ENCODE data around the gene PHACTR1.
"Not testable (repeated sequence)": the region's sequence is repeated elsewhere in the genome, so short reads cannot be mapped to it uniquely, and the experiment has no call there.

The PHACTR1 gene

DNA sequence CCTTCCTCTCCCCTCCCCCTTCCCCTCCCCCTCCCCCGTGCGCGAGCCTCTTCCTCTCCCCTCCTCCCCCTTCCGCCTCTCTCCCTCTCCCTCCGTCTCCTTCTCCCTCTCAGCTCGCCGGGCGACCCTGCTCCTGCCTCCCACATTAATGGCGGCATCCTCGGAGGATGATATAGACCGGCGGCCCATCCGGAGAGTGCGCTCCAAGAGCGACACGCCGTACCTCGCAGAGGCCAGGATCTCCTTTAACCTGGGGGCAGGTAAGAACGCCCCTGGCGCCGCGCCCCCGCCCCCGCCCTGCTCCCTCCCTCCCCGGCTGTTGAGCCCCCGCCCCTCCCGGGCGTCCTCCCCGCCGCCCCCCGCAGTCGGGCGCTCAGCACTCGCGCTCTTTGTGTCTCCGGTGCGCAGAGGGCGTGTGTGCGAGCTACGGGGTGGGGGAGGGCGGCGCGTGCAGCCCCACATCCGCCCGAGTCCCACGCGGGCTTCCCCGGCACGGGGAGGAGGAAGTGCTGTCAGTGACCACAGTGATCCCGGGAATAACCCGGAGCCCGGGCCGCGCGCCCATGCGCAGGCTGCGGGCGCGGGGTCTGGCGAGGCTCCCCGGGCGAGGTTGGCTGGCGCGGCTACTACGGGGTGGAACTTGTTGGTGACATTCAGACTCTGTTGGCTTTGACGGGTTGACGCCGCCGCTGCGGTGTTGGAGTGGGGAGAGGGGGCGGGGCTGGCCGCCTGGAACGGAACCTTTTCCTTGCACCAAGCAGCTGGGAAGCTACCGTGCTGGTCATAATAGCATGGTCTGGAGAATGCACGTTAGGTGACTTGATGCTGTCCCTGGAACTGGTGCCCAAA is 33.2 kb downstream of the PHACTR1 start:
- peak; percentile 48 for DNase-seq

DNA sequence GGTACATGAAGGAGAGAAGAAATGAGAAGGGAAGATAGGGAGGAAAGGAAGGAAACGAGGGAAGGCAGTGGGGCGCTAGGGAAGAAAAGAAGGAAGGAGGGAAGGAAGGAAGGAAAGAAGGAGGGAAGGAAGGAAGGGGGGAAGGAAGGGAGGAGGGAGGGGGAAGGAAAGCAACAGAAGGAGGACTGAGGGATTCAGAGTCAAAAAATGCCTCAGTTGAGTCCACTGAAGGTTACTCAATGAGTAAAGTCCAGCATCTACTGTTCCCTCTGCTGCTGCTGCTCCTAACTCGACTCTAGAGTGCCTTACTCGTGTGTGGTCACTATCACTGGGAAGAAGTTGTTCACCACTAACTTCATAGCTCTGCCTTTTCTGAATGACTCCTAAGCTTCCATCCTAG is 33.8 kb downstream of the PHACTR1 start:
- no peak for DNase-seq

DNA sequence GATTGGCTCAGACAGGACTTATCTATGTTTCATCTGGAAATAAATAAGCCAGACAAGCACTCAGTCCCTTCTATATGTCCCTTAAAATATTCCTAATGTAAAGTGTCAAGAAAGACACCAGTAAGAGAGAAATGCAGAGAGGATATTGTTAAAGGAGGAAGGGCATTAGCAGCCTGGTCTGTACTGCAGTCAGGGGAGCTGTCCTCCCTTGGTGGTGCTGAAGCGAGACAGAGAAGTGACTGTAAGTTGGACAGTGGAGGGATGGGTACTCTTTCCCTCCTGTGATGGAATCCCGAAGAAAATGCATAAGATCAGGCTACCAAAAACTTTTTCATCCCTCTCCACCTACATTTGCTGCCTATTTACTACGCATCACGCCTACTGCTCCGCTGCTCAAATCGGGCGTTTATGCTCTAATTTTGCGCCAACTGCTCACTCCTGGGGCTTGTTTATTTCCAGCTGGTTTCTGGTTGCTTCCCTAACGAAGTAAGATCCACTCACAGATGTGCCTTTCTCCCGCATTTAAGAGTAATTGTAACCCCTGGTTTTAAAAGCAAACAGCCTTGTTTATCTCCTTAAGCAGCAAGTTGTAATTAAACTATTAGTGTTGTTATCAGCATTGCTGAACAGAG is 35.2 kb downstream of the PHACTR1 start:
- no peak for DNase-seq

DNA sequence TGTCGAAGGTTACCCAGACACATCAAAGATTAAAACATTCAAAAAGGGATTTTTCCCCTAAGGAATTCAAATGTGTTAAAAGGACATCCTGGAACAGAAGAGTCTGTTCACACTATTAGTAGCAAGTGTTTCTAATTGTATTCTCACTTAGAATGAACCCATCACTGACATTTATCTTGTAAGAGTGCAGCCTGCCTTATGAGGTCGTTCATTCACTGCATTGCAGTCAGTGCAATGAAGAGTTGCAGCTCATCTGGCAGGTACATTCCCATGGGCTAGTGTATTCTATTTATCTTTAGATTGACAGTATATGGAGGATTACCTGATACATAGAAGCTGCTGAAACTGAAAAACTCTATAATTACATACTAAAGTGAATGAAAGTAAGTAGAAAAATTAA is 36.5 kb downstream of the PHACTR1 start:
- DNase-seq: no peak

DNA sequence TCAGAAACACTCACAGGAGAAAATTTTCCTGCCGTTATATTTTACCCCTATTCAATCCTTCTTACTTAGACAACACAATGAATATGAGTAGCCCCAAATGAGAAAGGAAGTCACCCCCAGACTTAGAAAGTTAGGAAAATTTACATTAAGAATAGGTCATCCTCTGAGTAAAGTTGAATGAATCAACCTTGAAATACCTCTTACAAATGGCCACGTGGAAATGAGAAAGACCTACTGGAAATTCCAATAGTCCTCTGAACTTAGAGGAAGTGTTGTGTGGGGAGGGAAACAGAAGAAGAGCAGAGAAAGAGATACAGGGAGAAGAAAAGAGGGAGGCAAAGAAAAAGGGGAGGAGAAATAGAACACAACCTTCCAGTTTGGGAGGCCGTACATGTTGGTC is 43.7 kb downstream of the PHACTR1 start:
- DNase-seq: no peak

DNA sequence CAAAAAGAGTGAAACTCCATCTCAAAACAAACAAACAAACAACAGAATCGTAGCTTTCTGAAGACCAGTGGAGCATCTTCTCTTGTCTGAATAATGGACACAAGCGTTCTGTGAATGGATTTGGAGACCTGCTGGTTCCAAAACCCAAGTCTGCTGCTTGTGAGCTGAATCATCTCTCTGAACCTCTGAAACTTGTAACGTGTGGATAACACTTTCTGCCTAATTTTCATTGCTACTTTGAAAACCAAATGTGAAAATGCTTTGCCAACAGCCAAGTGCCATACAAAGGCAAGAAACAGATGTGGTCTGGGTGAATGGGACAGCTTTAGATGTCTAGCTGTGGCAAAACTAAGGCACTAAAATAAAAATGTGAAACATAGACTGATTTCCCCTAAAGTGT is 44.3 kb downstream of the PHACTR1 start:
- DNase-seq: no peak

DNA sequence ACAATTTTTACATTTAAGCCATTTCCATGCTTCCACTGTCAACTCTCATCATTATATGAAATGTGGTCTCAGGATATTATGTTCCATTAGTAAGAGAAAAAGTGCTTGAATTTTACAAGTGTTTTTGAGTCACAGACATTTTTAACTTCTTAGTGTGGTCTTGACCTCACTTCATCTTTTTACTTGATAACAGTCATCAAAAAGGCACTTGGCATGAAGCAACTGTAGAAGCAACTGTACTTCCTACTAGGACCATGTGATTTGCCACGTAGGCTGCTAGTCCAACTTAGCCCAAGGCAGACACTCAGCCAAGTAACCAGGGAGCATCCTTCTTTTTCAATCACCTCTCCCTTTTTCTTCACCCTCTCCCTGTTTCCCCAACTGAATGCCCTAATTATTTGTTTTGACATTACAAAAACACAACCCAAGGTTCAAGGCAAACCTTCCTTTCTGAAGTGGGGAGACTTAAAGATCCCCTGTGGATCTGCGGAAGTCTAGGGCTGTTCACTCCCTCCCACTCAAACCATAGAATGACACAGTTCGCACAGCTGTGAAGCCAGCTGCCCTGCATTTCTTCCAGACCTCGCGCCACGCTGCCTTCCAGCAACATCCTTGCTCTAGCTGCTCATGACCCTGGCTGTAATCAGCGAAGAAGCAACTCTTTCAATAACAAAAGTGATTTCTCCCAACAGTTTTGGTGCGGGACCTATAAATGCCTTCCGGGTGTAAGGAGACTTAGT is 45.0 kb downstream of the PHACTR1 start:
- DNase-seq: no peak

DNA sequence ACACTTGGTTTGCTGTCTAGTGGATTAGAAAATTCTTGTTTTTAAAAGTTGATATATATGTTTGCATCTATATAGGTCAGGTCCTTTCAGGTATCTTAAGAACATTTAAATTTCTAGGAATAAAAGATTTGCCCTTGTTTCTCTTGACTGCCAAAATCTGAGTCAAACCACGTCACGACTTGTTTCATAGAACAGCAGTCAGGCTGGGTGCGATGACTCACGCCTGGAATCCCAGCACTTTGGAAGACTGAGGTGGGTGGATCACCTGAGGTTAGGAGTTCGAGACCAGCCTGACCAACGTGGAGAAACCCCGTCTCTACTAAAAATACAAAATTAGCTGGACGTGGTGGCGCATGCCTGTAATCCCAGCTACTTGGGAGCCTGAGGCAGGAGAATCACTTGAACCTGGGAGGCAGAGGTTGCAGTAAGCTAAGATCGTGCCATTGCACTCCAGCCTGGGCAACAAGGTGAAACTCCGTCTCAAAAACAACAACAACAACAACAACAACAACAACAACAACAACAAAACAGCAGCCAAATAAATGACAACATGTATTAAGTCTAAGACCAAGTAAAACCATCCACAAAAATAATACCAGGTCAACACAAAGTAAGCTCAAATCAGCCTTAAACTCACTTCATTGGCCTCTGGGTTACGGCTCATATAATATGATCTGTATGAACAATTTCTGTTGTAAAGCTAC is 46.3 kb downstream of the PHACTR1 start:
- DNase-seq: not testable (repeated sequence)

DNA sequence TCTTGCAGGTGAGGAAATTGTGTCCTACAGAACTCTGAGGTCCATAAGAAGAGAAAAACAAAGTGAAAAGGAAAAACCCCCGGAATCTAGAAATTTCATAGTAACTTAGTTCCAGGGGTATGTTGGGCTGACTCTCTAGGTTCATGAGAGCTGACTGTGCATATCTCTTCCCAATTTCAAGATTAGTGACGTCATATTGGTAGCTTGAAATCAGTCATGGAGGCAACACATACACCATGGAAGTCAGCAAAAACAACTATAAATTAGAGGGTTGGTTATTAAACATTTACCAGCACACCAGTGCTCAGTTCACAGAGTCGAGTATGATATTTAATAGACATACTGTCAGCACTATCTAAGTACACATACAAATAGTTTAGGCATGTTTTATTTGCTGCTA is 49.8 kb downstream of the PHACTR1 start:
- DNase-seq: no peak

DNA sequence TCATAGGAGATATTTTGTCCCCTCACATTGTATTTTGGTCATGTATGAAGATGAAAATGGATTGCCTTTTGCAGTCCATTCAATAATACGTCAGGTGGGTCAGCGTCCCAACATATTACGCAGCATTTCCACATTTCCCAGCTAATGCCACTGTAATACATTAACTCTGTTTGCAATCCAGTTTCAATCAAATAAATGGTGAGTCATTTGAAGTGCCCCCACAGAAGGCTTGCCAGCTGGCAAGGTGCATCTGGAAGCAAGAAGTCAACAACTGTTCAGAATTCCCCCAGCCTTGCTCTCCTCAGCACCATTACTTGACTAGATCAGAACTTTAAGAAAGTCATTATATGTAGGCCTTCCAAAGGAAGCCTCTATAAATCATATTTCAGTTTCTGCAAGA is 50.4 kb downstream of the PHACTR1 start:
- no peak for DNase-seq

DNA sequence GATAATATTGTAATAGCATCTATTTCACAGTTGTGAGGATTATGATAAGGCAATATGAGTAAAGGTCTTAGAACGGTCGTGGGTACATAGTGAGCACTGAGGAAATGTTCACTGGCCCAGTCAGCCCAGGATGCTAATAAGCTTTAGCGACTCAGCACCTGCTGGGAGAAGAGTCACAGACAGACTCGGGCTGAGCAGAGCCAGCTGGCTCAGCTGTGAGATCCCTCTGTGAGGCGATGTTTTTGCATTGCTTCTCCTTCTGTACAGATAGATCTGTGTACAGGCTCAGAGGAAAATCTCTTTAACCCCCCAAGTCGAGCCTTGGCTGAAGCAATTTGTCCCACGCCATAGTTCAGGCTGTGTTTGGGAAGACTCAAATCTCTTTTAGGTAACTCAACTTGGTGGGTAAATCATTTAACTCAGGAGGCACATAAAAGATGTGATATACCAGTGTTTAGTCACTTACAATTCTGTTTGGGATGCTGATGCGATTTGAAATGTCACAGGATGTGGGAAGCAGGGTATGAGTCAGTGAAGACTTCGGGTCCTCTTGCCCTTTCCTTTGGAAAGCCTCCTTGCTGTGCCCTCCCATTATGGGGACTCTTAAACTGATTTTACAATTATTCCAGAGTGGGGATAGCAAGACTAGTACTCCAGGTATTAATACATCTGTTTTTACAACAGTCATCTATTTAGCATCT is 53.1 kb downstream of the PHACTR1 start:
- no peak for DNase-seq

DNA sequence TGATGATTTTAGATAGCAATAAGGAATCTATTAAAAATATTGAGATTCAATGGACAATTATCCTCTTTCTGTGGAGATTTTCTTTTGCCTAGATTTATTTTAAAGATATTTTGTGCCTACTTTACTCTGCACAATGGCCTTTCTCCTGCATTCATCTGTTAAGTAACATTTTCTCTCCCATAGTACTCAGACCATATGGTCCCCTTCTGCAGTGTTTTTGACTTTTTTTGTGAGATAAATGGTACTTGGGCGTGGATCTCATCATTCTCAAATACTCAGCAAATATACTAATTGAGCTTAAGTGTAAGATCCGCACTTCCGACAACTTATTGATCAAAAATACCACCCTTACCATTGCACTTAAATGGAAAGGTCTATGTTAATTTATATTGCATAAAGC is 55.8 kb downstream of the PHACTR1 start:
- DNase-seq: no peak

DNA sequence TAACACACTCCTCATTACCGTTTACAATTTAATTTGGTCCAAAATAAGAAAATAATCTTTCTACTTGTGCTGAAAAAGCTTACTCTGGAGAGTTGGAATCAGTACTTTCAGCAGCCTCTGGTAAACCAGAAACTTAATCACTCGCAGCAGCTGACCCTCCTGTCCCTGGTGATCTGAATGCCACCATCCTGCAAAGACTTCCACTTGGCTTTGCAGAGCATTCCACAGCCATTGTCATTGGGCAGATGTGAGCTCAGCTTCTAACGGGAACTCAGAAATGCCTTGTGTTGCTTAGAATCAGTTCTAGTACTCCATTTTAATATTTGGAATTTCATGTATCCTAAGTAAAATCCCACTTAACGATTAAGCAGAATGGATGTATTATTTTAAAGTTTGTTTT is 59.7 kb downstream of the PHACTR1 start:
- no peak for DNase-seq

DNA sequence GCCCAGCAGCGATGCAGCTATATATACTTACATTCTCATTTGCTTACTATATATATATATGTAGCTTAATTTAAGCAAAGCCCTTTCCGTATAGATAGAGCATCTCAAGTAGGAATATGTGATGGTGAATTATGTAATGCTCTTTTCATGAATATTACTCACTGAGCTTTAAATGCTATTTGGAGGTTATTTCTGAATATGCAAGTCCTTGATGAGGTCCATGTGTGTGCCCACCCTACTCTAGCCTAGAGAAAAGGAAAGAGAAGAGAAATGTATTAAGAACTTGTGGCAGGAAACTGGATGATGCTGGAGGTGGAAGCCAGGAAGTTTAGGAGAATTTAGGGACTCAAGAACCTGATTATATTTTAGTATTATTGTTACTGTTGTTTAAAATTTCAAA is 63.2 kb downstream of the PHACTR1 start:
- DNase-seq: no peak

DNA sequence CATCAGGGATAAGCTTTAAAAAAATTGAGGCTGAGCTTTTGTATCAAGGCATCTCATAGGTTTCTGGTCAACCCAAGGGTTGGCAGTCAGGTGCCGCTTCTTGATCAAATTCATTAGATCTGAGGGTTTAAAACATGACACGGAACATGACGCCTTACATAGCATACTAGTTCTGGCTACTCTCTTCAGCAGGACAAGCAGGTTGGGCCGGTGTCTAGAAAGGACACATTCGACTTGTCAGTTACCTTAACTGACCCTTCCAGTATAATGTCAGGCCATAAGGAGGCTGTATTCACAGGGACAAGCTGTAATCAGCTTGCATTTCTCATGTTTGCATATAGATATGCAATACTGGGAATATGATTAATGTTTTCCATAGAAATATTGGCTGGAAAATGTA is 65.6 kb downstream of the PHACTR1 start:
- no peak for DNase-seq

DNA sequence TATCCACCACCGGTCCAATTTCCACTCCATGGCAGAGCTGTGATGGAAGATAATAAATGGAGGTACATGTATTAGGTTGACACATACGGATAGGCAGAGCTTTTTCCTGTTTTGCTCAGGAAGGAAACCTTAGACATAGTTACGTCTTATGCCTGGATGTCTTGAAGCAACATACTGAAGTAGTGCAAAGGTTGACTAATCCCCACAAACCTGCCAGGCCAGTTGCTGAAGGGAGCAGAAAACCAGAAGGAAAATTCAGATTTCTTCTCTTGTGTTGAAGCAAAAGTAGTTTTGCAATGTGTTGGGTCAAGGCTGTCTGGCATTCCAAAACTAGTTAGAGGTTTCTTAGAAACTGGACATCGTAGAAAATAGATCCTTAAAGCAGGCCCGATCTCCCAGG is 68.7 kb downstream of the PHACTR1 start:
- no peak for DNase-seq

DNA sequence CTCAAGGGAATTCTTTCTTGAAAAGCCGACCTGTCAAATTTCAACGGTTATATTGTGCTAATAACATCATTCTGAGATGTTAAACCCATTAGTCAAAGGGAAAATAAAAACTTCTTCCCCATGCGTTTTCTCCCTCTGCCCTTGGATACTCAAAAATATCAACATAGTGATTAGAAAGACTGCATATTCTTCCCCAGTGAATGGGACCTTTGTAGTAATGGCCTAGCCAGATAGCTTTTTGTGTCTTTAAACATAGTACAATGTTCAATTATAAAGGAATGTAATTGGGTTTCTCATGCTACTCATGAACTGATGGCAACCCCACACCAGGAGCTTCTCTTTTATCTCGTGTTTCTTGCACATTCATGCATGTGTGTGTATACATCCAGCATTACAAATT is 69.4 kb downstream of the PHACTR1 start:
- DNase-seq: no peak

DNA sequence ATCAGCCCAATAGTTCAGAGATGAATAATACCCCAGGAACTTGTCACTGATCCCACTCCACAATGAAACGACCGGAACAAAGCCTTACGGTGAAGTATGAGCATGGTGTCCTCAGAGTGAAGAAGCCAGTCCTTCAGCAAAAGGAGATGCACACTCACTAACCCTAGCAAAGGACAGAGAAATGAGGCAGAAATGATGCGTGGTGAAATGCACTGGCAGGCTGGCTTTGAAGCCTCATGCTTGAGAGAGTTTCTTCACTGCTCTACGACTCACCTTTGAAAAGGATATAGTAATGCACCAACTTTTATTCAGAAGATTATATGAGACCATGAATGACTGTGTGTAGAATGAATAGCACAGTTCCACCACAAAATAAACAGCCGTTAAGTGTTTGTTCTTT is 74.8 kb downstream of the PHACTR1 start:
- no peak for DNase-seq

DNA sequence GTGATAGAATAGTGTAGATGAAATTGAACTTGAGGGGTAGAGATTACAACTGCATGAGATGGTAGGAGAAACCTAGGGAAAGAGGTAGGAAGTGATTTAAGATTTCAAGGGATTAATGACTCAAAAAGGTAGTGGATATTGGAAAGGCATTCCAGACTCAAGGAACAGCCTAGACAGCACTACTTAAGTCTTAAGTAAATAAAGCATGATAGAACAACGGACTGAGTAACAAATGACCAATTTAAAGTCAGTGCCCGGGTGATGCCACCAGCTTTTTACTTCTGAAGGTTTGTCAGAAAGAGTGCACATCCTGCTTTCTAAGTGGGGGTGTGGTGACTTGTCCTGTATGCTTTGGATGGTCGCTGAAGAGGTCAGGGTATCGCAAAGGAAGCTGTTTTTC is 81.8 kb downstream of the PHACTR1 start:
- DNase-seq: no peak

DNA sequence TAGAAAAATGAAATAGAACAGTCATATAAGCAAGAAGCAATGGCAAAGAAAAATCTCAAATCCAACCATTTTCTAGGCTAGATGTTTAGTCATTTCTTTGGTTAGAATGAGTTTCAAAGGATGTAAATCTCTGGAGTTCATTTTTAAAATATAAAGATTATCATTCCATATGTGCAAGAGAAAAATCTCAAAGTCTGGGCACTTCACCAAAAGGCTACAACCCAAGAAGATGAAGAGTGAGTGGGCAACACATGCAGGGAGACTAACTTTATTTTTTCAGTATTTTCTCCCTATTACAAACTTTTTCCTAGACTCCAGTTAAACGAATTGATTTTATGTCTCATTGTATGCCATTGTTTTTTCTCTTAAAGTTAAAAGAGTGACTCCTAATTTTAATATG is 83.6 kb downstream of the PHACTR1 start:
- no peak for DNase-seq

DNA sequence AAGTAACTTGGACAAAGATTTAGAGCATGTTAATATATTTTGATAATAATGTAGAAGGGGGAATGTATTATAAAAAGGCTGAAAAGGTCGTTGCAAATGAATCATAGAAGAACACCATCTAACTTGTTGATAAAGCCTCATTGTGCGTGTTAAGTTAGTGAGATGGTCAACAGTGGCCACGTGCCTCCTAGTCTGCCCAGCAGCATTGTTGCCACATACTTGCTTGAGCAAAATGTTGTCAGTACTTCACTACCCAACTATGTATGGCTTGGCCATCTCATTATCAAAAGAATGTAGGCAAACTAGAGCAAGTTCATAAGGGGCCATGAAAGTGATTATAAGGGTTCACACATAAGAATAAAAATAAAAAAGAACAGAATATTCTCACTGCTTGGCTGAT is 84.6 kb downstream of the PHACTR1 start:
- DNase-seq: no peak

DNA sequence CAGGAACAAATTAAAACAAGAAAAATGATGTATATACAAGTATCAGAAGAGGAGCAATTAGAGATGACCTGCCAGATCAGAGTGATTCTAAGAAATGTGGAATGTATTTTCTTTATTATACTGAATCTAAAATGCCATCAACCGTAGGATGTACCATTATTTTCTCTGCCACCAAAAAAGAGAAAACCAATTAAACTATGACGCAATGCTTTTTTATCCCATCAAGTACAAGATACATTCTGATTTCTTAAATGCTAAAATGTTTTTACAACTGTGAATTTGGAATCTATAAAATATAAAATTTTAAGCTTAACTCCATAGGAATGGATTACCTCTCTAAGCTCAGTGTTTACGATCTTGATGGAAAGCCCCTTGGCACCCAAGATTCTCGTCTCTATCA is 85.9 kb downstream of the PHACTR1 start:
- no peak for DNase-seq

DNA sequence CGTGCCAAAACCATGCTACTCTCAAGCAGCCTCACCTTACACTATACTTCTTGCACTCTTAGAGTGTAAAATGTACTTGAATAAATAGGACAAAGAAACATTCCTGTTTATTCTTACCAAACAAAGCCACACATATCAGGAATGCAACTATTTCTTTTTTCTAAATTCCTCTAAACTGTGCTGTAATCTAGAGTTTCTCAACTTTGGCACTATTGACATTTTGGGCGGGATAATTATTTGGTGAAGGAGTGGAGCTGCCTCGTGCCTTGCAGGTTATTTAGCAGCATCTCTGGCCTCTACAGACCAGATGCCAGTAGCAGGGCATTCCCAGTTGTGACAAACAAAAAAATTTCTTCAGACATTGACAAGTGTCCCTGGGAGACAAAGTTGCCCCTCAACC is 86.9 kb downstream of the PHACTR1 start:
- no peak for DNase-seq

Data from NCI-H1436 (cell line).